A549 (cell line): ENCODE data around the gene LRRC61.
"Not testable (repeated sequence)": the region's sequence is repeated elsewhere in the genome, so short reads cannot be mapped to it uniquely, and the experiment has no call there.

Experiments used
- HOXB5 ChIP-seq: fragments of 250-450 bp; sonication (Bioruptor Pico); IDR thresholded peaks from 2 replicates; pipeline ENCODE4 v1.5.0; 2020; ENCODE audit warnings: mild to moderate bottlenecking, moderate library complexity
- NR3C1 ChIP-seq: fragments of >200 bp; sonication (Bioruptor Twin); formaldehyde crosslinking; IDR thresholded peaks from 3 replicates; pipeline ENCODE4 v1.6.1; 2017
- POLR2A ChIP-seq: IDR thresholded peaks from 2 replicates; pipeline ENCODE4 v1.6.1; 2012; ENCODE audit warnings: mild to moderate bottlenecking, low read length
- TP53 ChIP-seq: fragments of 250-450 bp; sonication (Bioruptor Pico); IDR thresholded peaks from 2 replicates; pipeline ENCODE4 v1.5.0; 2021; ENCODE audit warnings: mild to moderate bottlenecking, moderate library complexity
- TF ChIP-seq, protein P1 (sequence below): fragments of >200 bp; sonication (Bioruptor Twin); formaldehyde crosslinking; IDR thresholded peaks from 3 replicates; pipeline ENCODE4 v1.5.1; 2016
- TF ChIP-seq, protein P2 (sequence below): IDR thresholded peaks from 2 replicates; pipeline ENCODE4 v1.6.1; 2012
- TF ChIP-seq, protein P3 (sequence below): fragments of >200 bp; sonication (Bioruptor Twin); formaldehyde crosslinking; IDR thresholded peaks from 3 replicates; pipeline ENCODE4 v1.6.1; 2016

DNA sequence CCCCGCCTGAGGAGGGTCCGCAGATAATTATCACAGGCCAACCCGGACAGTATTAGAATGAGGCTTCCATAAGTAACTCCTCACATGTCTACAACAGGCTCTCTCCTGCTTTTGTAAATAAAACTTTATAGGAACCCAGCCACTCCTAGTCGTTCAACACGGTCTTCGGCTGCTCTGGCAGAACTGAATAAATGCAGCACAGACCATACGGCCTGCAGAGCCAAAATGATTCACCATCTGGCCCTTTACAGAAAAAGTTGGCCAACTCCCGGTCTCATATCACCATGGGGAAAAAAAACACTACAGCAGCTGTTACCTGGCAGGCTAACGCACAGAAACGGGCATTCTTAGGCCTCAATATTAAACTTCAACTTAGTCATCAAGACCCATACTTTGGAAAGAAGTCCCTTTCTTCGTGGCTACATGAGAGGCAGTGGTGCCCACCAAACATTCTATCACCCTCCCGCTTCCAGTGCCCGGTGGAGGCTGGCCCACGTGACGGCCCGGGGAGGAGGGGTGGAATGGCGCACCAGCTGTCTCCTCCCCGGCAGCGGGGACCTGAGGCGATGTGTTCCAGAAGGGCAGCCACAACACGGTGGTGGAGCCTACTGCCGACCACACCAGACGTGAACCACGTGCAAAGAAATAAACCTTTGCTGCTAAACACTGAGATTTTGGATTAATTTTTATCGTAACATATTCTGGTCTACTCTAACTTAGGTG, 41.3 kb upstream of the LRRC61 start:
- not testable (repeated sequence) for TF ChIP-seq HOXB5; TP53 (CRISPR knock-in tag); POLR2A; NR3C1
- TF ChIP-seq, protein P1, sequence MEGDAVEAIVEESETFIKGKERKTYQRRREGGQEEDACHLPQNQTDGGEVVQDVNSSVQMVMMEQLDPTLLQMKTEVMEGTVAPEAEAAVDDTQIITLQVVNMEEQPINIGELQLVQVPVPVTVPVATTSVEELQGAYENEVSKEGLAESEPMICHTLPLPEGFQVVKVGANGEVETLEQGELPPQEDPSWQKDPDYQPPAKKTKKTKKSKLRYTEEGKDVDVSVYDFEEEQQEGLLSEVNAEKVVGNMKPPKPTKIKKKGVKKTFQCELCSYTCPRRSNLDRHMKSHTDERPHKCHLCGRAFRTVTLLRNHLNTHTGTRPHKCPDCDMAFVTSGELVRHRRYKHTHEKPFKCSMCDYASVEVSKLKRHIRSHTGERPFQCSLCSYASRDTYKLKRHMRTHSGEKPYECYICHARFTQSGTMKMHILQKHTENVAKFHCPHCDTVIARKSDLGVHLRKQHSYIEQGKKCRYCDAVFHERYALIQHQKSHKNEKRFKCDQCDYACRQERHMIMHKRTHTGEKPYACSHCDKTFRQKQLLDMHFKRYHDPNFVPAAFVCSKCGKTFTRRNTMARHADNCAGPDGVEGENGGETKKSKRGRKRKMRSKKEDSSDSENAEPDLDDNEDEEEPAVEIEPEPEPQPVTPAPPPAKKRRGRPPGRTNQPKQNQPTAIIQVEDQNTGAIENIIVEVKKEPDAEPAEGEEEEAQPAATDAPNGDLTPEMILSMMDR: not testable (repeated sequence)
- TF ChIP-seq, protein P2, sequence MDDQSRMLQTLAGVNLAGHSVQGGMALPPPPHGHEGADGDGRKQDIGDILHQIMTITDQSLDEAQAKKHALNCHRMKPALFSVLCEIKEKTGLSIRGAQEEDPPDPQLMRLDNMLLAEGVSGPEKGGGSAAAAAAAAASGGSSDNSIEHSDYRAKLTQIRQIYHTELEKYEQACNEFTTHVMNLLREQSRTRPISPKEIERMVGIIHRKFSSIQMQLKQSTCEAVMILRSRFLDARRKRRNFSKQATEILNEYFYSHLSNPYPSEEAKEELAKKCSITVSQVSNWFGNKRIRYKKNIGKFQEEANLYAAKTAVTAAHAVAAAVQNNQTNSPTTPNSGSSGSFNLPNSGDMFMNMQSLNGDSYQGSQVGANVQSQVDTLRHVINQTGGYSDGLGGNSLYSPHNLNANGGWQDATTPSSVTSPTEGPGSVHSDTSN: not testable (repeated sequence)
- TF ChIP-seq, protein P3, sequence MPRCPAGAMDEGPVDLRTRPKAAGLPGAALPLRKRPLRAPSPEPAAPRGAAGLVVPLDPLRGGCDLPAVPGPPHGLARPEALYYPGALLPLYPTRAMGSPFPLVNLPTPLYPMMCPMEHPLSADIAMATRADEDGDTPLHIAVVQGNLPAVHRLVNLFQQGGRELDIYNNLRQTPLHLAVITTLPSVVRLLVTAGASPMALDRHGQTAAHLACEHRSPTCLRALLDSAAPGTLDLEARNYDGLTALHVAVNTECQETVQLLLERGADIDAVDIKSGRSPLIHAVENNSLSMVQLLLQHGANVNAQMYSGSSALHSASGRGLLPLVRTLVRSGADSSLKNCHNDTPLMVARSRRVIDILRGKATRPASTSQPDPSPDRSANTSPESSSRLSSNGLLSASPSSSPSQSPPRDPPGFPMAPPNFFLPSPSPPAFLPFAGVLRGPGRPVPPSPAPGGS: not testable (repeated sequence)
